ENCODE data around the gene KBTBD6. TPM values are rescaled to one million over a fixed set of nuclear protein-coding genes. Genes with fewer than 3 reads are reported as not detected.
"Not testable (repeated sequence)": the region's sequence is repeated elsewhere in the genome, so short reads cannot be mapped to it uniquely, and the experiment has no call there.

KBTBD6 gene, protein sequence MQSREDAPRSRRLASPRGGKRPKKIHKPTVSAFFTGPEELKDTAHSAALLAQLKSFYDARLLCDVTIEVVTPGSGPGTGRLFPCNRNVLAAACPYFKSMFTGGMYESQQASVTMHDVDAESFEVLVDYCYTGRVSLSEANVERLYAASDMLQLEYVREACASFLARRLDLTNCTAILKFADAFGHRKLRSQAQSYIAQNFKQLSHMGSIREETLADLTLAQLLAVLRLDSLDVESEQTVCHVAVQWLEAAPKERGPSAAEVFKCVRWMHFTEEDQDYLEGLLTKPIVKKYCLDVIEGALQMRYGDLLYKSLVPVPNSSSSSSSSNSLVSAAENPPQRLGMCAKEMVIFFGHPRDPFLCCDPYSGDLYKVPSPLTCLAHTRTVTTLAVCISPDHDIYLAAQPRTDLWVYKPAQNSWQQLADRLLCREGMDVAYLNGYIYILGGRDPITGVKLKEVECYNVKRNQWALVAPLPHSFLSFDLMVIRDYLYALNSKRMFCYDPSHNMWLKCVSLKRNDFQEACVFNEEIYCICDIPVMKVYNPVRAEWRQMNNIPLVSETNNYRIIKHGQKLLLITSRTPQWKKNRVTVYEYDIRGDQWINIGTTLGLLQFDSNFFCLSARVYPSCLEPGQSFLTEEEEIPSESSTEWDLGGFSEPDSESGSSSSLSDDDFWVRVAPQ
- total RNA-seq, result 1 to 10 TPM; 4.9 to 5.7 TPM

DNA sequence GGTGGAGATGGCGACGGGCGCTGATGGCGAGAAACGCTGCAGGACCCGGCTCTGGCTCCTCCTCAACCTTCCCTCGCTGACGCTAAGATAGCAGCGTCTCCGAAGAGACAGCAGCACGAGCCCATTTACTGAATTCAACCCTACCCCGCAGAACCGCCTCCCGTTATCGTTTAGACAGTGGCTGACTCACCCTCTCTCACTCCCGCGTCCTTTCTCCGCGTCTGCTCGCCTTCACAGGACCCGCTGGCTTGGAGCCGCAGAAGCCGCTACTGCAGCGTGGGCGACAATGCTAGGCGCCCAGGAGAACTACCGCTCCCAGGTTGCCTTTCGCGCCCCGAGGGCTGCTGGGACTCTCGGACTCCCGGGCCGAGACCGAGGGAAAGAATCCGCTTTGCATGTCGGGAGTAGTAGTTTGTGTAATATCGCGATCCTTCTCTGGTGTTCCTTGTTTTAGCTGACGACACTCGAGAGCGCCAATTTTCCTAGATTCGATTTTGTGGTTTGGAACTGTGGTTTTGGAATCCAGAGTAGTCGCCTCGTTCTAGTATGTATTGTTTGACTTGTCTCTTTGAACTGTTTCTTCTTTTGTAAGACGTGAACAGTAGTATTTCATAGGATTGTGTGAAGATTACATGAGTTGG, at the start of gene KBTBD6:
Gene KBTBD6 (minus strand): TSS at position 291 of the 641 bp plus-strand sequence. CDS start 291 bp downstream, outside the sequence.
- ChIA-PET CTCF (no interaction called here), POLR2A (interaction anchor here (1.0 kb wide), 1 partner anchor 62 kb away, joined by 5 read pairs; the partner anchor contains the start of gene KBTBD7)

DNA sequence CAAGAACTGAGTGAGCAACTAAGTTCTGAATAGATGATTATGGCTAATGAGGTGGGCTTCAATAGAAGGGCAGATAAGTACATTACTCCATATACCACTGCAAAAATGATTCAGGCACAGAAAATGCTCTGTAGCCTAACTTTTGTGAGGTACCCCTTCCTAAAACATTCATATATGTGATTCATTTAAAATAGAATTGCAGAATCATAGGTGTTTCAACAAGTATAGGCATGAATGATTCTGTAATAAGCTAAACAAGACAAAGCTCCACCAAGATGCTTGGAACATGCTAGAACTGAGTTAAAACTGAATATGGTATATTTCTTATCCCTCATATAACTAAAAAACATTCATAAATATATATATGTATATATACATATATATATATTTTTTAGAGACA, 49.6 kb upstream of the KBTBD6 start:
- POLR2A ChIA-PET, result no interaction called here
- CTCF ChIA-PET, result no interaction called here

DNA sequence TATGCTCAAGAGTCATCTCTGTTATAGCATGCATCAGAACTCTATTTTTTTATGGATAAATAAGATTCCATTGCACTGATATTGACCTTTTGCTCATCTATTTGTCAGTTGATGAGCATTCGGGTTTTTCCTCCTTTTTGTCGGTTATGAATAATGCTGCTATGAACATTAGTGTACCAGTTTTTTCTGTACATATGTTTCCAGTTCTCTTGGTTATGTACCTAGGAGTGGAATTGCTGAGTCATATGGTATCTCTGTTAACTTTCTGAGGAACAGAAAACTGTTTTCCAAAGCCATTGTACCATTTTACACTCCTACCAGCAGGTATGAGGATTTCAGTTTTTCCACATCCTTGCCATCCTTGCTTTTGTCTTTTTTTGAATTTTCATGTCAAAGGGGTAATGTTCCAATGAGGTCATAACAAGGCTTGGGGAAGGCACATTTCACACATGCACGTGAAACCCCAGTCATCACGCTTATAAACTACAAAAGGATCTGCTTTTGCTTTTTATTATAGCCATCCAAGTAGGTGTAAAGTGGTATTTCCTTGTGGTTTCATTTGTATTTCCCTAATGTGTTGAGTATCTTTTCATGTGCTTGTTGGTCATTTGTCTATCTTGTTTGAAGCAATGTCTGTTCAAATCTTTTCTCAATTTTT, 47.1 kb upstream of the KBTBD6 start:
- ChIA-PET POLR2A (no interaction called here), CTCF (no interaction called here)

DNA sequence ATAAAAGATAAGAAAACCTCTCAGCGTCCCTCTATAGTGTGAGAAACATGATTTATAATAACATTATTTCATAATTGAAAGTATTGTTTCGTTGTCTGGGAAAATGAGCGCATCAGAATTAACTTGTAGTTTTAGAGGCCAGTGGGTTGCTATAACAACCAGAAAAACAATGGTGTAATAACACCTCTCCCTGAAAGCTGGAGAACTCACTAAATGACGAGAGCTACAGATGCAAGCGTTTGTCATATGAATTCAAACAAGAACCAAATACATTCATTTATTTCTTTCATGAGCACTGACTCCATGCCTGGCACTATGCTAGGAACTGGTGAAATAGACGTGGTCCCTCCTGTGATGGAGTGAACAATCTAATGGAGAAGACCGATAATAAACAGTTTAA, 45.4 kb upstream of the KBTBD6 start:
- ChIA-PET POLR2A (no interaction called here), CTCF (no interaction called here)

DNA sequence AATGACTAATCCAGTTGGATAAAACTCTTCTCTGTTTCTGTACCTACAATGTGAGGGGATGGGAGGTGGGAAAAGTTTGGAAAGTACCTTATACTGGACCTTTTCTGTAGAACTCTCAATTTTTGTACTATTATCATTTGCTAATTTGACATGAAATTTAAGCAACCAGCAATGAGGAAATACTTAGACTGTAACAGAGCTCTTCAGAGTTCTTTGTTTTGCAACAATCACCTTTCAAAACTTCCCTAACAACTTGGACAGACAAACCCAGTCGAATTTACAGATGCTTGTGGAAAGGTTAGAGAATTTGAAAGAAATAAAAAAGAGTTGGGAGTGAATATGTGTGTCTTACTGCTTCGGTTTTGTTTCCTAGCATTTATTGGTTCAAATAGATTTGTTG, 45.0 kb upstream of the KBTBD6 start:
- ChIA-PET CTCF (interaction anchor here (0.6 kb wide), 1 partner anchor 24 kb away, joined by 3 read pairs; no protein-coding TSS in a partner anchor), POLR2A (no interaction called here)

DNA sequence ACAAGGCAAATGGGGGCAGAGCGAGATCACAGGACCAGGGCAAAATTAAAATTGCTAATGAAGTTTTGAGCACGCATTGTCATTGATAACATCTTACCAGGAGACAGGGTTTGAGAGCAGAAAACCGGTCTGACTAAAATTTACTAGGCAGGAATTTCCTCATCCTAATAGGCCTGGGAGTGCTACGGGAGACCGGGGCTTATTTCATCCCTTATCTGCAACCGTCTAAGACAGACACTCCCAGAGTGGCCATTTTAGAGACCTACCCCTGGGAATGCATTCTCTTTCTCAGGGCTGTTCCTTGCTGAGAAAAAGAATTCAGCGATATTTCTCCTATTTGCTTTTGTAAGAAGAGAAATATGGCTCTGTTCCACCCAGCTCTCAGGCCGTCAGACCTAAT, 43.0 kb upstream of the KBTBD6 start:
- POLR2A ChIA-PET, CTCF ChIA-PET: not testable (repeated sequence)

DNA sequence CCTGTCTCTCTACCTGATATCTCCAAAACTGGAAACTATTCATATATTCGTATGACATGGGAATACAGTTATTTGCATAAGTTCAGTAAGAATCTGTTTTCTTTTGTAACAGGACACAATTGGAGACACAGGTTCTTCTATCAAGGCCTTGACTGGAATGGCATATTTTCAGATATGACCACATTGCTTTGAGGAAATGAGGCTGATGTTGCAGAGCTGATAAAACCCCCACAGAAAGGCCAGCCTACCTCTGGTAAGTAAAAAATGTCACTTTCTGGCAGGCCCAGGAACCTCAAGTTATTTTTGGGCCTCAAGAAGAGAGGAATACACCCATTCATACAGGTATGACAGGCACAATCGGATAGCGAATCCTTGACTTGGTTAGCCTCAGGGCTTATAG, 29.5 kb upstream of the KBTBD6 start:
- ChIA-PET POLR2A (no interaction called here), CTCF (no interaction called here)

DNA sequence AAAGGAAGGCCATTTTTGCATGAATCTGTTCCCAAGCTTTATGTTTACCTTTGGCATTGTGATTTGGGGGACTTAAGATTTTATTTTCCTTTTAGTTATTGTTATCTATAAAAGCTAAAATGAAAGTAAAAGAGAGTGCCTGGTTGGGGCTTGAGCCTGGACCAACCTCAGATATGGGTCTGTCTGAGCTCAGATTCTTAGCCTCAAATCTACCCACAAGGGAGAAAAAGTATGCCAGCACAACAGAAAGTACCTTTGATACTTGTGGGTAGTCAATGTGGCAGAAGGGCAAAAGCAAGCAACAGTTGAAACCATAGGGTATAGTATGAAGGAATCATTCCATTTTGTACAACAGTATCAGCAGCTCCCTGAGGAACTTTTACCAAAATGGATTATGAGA, 26.6 kb upstream of the KBTBD6 start:
- CTCF ChIA-PET, result no interaction called here
- POLR2A ChIA-PET, result no interaction called here

DNA sequence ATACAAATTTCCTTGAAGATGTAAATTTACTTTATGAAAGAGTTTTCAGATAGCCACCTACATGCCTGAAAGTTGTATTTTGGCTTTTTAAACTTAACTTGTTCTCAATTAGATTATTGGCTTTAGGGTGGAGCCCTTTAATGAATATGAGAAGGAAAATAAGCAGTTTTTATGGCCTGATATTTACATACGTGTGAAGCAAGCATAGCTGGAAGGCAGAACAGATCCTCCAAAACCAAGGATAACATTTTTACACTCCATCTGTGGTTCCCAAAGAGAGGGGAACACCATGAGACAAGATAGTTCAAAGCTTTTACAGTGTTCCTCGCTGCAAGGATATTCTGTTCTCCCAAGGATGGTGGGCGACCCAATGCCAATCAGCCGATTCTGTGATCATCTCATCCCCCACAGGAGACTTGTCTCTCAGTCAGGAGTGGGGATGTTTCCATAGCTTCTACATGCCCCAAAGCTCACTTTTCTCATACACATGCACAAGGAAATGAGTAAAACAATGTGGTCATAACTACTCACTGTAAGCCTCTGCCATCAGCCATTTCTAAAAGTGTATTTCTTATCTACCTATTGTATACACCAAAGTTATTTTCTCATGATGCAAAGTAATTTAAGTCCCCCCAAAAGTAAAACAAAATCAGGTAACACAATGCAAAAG, 24.6 kb upstream of the KBTBD6 start:
- ChIA-PET POLR2A (no interaction called here), CTCF (interaction anchor here (0.6 kb wide), 1 partner anchor 30 kb away, joined by 3 read pairs; no protein-coding TSS in a partner anchor)

DNA sequence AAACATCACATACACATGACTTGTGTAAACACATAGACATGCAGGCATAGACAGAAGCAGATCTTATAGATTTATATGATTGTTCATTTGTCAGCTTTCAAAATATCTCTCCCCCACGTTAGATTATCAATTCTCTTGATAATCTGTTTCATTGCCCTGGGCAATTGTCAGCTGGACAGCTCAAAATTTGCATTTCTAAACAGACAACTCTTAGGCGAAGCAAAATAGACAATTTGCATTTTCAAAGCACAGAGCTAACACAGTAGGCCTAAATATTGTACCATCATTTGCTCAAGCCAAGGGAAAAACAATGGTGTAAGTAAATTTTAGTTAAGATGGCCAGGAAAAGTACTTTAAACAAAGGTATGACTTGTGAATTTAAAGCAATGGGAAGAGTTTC, 24.0 kb upstream of the KBTBD6 start:
- ChIA-PET POLR2A (no interaction called here), CTCF (no interaction called here)

DNA sequence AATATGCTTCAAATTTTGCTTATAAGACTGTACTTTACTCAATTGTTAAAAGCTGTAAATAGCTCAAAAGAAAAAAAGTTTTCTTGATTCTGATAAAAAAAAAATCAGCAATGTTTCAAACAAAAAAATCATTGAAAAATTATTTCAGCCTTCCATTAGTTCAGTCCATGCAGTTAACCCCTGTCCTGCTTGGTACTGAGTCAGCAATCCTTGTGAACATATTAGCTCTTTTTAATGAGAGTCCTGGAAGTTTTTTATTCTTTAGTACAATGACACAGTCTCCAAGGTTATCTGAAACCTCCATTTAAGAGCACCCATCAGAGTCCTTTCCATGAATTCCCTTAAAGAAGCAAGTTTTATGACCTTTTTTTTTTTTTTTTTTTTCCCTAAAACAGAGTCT, 21.4 kb upstream of the KBTBD6 start:
- ChIA-PET POLR2A (no interaction called here), CTCF (no interaction called here)

DNA sequence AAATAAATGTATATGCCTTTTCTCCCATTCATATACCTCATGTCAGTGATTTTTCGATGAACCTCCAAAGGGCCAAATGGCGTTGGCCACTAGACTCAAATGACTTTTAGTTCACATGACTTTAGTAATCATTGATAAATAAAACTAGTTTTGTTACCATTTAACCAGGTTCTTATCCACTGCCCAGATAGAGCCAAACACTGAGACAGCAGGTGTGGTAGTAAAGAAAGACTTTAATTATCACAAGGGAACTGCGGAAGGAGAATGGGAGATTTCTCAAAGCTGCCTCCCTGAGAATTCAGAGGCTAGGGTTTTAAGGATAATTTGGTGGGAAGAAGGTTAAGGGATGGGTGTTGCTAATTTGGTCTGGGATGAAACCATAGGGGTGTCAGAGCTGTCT, 19.4 kb upstream of the KBTBD6 start:
- ChIA-PET CTCF (interaction anchor here (0.6 kb wide), 1 partner anchor 453 kb away, joined by 5 read pairs; no protein-coding TSS in a partner anchor), POLR2A (no interaction called here)

DNA sequence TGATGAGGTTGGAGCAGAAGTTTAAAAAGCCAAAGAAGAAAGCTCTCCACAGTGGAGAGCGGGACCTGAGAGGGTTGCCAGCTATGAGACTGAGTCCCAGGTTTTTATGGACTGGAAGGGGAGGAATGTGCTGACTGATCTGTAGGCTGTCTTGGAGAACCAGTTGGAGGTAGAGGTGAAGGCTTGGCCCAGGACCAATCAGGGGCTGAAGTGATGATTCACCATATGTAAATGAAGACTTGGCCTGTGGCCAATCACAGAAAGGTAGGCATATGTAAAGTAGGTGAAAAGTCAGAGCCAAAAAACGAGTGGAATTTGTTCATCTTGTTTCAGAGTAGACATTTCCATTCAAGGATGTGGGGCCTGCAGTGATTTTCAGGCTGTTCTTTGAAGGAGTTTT, 17.5 kb upstream of the KBTBD6 start:
- POLR2A ChIA-PET, result no interaction called here
- CTCF ChIA-PET, result no interaction called here

DNA sequence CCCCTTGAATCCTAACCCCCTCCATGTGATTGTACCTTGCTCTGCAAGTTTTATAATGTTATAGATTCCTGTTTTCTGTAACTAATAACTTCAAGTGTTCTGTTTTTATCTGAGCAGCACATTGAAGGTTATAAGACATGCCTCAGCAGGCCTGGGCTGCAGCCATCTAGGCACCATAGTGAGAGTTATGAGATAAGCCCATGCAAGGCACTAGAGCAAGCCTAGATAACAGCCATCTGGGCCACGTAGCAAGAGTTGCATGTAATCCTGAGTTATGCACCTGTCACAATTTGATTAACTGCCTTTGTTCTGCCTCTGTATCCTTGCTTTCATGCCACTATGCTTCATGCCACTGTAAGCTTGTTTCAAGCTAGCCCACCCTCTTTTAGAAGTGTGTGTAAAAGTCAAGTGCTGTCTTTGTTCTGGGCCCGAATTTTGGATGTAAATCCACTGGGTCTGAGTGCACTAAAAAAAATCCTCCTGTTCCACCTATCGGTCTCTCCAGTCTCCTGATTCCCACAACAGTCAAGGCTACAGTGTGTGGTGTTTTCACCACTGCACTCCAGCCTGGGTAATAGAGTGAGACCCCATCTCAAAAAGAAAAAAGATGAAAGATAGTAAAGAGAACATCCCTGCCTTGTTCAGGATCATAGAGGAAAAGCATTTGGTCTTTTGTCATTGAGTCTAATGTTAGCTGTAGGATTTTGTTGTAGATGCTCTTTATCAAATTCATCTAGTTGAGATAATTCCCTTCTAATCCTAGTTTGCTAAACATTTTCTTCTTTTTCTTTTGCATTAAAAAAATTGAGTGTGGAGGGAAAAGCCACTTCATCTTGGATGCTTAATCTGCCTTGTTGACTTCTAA, 16.0 kb upstream of the KBTBD6 start:
- ChIA-PET CTCF (no interaction called here), POLR2A (no interaction called here)

DNA sequence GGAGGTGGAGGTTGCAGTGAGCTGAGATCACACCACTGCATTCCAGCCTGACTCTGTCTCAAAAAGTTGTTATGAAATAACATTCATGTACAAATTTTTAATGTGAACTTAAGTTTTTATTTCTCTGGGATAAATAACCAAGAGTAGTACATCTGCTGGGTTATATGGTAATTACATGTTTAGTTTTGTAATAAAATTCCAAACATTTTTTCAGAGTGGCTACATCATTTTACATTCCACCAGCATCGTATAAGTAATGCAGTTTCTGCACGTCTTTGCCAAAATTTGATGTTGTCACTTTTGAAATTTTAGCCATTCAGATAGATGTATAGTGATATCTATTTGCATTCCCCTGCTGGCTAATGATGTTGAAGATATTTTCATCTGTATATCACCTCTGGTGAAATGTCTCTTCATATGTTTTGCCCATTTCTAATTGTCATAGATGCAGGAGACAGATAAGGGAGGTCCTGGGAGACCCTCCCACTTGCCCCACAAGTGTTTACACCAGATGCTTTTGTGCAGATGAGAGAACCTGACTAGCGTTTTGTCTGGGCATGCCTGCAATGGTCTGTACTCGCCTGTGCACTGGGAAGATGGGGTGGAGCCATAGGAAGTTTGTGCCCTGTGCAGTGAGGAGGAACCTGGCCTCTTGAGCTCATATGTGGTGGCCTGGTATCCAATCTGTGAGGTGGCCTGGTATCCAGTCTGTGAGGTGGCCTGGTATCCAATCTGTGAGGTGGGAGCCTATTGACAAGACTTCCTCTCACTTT, 12.7 kb upstream of the KBTBD6 start:
- POLR2A ChIA-PET, result no interaction called here
- CTCF ChIA-PET, result no interaction called here

DNA sequence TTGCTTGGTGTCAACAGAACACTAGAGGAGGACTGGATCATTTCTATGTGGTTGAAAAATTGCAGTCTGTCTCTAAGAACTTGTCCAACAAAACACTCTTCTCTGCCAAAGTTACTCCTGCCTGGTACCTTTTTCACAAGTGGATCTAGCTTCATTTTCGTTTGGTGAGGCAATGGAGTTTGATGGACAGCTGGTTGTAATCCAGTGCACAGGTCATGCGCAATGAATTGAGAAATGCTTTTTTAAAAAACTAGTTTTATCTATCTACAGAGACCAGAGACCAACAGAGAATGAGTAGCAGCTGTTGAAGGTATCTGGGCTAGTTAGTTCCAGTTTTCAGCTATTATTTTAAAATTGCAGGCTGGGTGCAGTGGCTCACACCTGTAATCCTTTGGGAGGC, 12.0 kb upstream of the KBTBD6 start:
- ChIA-PET POLR2A (no interaction called here), CTCF (no interaction called here)

DNA sequence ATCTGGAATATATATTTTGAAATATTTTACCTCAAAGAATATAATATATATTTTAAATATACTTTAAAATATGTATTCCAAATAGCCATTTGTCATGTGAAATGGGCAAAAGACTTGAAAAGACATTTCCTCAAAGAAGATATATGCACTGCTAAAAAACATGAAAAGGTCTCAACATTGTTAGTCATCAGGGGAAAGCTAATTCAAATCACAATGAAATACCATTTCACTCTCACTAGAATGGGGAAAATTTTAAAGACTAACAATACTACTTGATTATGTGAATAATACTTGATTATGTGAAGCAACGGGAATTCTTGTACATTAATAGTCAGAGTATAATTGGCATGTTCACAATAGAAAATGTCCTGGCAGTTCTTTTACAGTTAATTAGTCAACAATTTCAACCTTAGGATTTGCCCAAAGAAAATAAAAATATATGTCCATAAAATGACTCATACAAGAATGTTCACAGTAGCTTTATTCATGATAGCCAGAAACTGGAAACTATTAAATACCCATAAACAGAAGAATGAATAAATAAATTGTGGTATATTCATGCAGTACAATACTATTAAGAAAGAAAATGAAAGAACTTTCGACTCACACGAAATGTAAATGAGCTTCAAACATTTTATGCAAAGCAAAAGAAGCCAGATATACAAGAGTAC, 6.8 kb upstream of the KBTBD6 start:
- POLR2A ChIA-PET, result no interaction called here
- CTCF ChIA-PET, result interaction anchor here (0.6 kb wide), 1 partner anchor 244 kb away, joined by 3 read pairs; no protein-coding TSS in a partner anchor

DNA sequence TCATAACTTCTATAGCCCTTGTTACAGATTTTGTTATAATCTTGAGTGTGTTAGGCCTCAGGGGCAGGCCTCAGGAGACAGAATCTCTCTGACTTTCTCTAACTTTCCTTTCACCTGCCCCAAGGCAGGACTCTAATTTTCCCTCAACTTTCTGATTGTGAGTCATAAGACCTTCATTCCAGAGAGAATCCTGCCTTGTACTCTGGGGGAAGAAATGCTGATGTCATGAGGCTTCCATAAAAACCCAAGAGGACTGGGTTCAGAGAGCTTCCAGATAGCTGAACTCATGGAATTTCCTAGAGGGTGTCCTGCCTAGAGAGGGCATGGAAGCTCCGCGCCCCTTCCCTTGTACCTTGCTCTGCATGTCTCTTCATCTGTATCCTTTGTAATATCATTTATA, 5.3 kb upstream of the KBTBD6 start:
- POLR2A ChIA-PET, result no interaction called here
- CTCF ChIA-PET, result no interaction called here
